RCC 7860 (cell line): ENCODE results near the gene CLEC3B.
"Not testable (repeated sequence)": the region's sequence is repeated elsewhere in the genome, so short reads cannot be mapped to it uniquely, and the experiment has no call there.

Experiments used
- DNase-seq: peaks from one replicate; pipeline ENCODE4 v3.0.0-alpha.2; 2015; ENCODE audit warnings: low spot score
- FAIRE-seq: peaks from 2 replicates; lab custom pipeline; 2012; peaks lifted over from hg19 to GRCh38; lab: Jason Lieb, UNC

Gene CLEC3B

GRCh38 chr3:45064512-45065372 is 38.6 kb downstream of the CLEC3B start:
- FAIRE-seq = peak; percentile 88

DNA sequence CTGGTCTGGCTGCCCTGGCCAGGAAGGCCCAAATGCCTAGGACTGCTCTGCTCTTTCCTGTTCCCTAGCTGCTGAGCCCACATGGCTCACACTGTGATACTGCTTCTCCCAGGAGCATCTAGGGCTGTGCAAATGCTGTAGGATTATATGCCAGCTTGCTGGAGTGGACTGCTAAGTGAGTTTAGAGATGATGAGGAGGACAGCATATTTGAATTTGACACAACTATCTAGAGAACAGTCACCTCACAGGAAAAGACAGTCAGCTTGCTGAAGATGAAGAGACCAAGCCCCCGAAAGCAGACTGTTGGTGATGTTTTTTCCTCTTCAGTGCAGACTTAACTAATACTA is 39.2 kb downstream of the CLEC3B start:
- FAIRE-seq = no peak
- no peak for DNase-seq

More at GRCh38 chr3:45064512-45065372, 38.6 kb downstream of the CLEC3B start:
- DNase-seq = peak; percentile 93

- peak; percentile 86 for DNase-seq
- FAIRE-seq = peak; percentile 93
These were observed 40.2 kb downstream of the CLEC3B start for GRCh38 chr3:45066109-45066801.

GRCh38 chr3:45067486-45067885 is 41.4 kb downstream of the CLEC3B start:
- no peak for FAIRE-seq
- no peak for DNase-seq

DNA sequence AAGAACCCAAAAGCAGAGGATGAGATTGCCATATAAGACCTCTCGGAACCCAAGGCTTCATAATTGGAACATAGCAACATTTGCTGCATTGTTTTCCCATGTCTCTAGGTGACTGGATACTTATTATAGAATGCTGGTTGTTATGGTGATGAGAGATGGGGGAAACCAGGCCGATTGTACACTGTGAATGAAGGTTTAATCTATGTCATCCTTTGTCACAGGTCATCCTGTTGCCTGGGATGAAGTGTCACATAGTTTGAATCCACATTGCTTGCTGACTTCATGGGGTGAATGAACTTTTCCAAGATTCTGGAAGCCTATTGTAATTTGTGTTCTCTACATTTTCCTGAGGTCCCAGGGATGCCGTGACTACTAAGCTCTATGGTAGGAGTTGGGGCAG is 41.8 kb downstream of the CLEC3B start:
- DNase-seq (peak; percentile 75), FAIRE-seq (no peak)

- DNase-seq = no peak
- no peak for FAIRE-seq
These were observed 45.0 kb downstream of the CLEC3B start for GRCh38 chr3:45071075-45071474.

GRCh38 chr3:45075821-45076625 is 49.9 kb downstream of the CLEC3B start:
- DNase-seq (no peak), FAIRE-seq (no peak)

GRCh38 chr3:45078256-45078655 is 52.2 kb downstream of the CLEC3B start:
- DNase-seq, FAIRE-seq: not testable (repeated sequence)

DNA sequence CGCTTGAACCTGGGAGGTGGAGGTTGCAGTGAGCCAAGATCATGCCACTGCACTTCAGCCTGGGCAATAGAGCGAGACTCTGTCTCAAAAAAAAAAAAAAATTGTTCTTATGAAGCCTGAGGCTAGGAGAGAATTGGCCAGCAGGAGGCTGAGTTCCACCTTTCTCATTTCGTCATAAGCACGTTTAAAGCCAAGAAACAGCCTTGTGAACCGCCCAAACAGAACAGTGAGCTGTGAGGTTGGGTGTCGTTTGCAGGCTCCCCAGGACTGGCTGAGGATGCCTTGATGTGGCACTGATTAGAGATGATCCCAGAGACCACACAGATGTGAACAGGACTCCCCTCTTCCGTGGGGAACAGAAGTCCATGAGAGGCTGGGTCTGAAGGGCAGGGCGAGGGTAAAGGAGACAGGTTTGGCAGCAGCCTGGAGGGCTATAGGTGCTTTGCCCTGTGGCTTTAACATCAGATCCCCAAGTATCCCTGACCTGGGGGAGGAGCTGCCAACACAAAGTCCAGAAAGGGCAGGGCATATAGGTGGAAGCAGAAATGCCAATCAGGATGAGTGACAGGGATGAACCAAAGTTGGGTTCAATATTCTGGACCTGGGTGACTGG is 52.9 kb downstream of the CLEC3B start:
- DNase-seq (no peak), FAIRE-seq (no peak)

GRCh38 chr3:45079715-45080114 is 53.6 kb downstream of the CLEC3B start:
- no peak for DNase-seq
- no peak for FAIRE-seq

DNA sequence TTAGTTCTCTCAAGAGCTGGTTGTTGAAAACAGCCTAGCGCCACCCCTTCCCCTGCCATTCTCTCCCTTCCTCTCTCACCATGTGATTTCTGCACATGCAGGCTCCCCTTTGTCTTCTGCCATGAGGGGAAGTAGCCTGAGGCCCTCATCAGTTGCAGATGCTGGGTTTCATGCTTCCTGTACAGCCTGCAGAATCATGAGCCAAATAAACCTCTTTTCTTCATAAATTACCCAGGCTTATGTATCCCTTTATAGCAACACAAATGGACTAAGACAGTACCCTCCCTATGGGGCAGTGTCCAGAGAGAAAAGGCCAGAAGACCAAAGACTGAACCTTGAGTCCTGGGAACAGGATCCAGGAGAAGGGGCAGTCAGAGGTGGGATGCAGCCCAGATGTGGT is 54.7 kb downstream of the CLEC3B start:
- DNase-seq (no peak), FAIRE-seq (no peak)

DNA sequence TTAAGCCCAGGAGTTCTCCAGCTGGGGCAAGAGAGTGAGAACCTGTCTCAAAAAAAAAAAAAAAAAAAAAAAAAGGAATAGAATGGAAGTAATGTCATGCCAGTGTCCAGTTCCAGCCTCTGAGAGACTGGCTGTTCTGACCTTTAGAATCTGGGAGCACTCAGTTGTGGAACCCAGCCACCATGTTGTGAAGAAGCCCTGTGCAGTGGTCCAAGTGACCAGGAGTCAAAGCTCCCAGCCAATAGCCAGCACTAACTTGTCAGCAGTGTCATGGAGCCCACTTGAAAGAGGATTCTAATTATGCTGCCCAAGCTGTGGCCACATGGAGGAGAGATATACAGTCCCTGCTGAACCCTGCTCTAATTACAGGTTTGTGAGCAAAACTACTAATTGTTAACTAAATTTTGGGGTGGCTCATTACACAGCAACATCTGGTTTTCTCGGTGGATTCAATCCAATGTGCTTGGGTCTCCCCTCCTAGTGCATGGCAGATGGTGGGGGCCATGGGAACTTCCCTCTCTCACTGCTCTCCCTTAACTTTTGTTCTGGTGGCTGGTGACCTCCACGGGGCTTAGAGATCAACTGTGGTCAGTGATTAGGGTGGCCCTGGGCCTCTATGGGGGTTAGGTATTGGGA is 55.5 kb downstream of the CLEC3B start:
- DNase-seq (no peak), FAIRE-seq (no peak)

- FAIRE-seq (no peak), DNase-seq (no peak)
These were observed 56.0 kb downstream of the CLEC3B start for GRCh38 chr3:45082142-45082538.

DNA sequence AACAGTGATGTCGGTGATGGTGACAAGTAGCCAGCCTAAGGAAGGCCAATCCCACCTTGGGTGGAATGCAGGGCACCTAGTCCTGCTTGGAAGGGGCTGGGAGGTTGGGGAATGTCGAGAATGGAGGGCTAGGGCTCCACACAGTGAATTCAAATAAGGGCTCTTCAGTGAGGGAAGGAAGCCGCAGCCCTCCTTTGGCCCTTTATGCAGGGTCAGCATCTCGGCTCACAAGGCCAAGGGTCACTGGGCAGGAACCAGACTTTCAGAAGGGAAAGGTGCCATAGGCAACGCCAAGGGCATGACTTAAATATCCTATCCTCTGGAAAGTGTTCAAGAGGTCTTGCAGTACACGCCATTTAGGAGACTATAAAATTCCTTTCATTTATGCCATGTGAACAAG is 56.9 kb downstream of the CLEC3B start:
- FAIRE-seq (no peak), DNase-seq (no peak)

DNA sequence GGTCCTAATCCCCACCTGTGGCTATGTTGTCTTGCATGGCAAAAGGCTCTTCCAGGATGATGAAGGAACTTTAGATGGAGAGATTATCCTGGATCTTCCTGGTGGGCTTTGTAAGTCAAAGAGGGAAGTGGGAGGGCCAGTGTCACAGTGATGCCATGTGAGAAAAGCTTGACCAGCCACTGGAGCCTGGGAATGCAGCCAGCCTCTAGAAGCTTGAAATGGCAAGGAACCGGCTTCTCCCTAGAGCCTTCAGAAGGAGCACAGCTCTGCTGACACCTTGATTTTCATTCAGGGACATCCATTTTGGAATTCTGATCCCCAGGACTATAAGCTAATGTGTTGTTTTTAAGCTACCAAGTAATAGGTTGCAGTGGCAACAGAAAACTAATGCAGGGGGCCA is 58.3 kb downstream of the CLEC3B start:
- DNase-seq = peak; percentile 46
- no peak for FAIRE-seq

- FAIRE-seq = peak; percentile 95
These were observed 59.0 kb downstream of the CLEC3B start for GRCh38 chr3:45084820-45085816.

More at GRCh38 chr3:45084820-45085816, 59.0 kb downstream of the CLEC3B start:
- DNase-seq = peak; percentile 96
